Peyer's patch (tissue), 4 donors: ENCODE results near the gene MIB1.

Source experiments
- CTCF ChIP-seq, 6 experiments: fragments of 450-650 bp in 4 of 6; fragments of 200-600 bp in 2 of 6; sonication (generic) in 1 of 6; IDR thresholded peaks; one replicate each; pipeline ENCODE4 v1.5.1; 2017 to 2019; ENCODE audit warnings: antibody characterized with exemption in 6 of 6, mild to moderate bottlenecking in 3 of 6, moderate library complexity in 1 of 6
- POLR2A ChIP-seq, 2 donors: fragments of 450-650 bp; IDR thresholded peaks; one replicate each; pipeline ENCODE4 v1.5.1; 2017; ENCODE audit warnings: antibody characterized with exemption in 2 of 2, mild to moderate bottlenecking in 2 of 2, moderate library complexity in 2 of 2

- no peak for TF ChIP-seq POLR2A (IDR thresholded peaks at IDR 0.05)
- TF ChIP-seq CTCF (IDR thresholded peaks at IDR 0.05), result no peak
Observed at GRCh38 chr18:21823848-21824247, 83.3 kb downstream of the MIB1 start.
